K562 (cell line): ENCODE results near the gene AP5Z1. TPM values are rescaled to one million over a fixed set of nuclear protein-coding genes. Genes with fewer than 3 reads are reported as not detected.
A peak's percentile ranks its signal among the peaks of the same experiment; 100 is the strongest.

ENCODE experiments used
- ATAC-seq: fragments of 200-7000 bp; cut with Tn5 transposase; 3 replicates; pipeline ENCODE4 v1.9.1; 2020; ENCODE audit warnings: moderate library complexity
- Bru-seq: library from RNA; stranded (reverse); fragments of 400-500 nt; gene quantifications from one replicate; lab custom pipeline; 2021; lab: Mats Ljungman, UMichigan
- BruChase-seq, 2 experiments: library from RNA; stranded (reverse); fragments of 400-500 nt; gene quantifications; one replicate each; lab custom pipeline; 2021; lab: Mats Ljungman, UMichigan
- BruUV-seq: library from RNA; stranded (reverse); fragments of 400-500 nt; replicated peaks from 2 replicates; lab custom pipeline; 2021; lab: Mats Ljungman, UMichigan
- CTCF ChIA-PET: fragments of 300-600 bp; formaldehyde crosslinking; extraction: SDS; loops from one replicate; lab custom pipeline; 2021; ENCODE audit warnings: low intra/inter-chr PET ratio; lab: Yijun Ruan, JAX
- POLR2A ChIA-PET: fragments of 300-600, 350-650 bp; sonication (Branson Sonifier 250); formaldehyde crosslinking; extraction: SDS; loops from one replicate; lab custom pipeline; 2021; ENCODE audit warnings: antibody characterized with exemption, inconsistent platforms; lab: Yijun Ruan, JAX
- DNase-seq, 4 experiments: peaks; one replicate each; pipeline versions ENCODE4 v3.0.0 to v3.0.0-alpha.2; 2011 to 2018; ENCODE audit warnings: low spot score in 3 of 4, mixed read lengths in 3 of 4; ENCODE audit errors: extremely low read depth in 1 of 4
- FAIRE-seq: peaks from 2 replicates; lab custom pipeline; 2011; peaks lifted over from hg19 to GRCh38; lab: Jason Lieb, UNC
- H2AFZ ChIP-seq: 2 replicates; pipeline ENCODE4 v1.6.0; 2011; ENCODE audit warnings: low read depth, low read length, control low read depth, inconsistent platforms
- H3K27ac ChIP-seq: fragments of 200-600 bp; 3 replicates; pipeline ENCODE4 v1.8.0; 2011; ENCODE audit warnings: low read depth, mild to moderate bottlenecking, control low read depth, inconsistent platforms, low read length, moderate library complexity, mixed read lengths; ENCODE audit errors: extremely low read depth
- H3K27me3 ChIP-seq, 2 experiments: fragments of 300-600 bp in 1 of 2; 2 replicates in 1 of 2; 3 replicates in 1 of 2; pipeline versions ENCODE4 v1.6.0 to v1.8.0; 2011; ENCODE audit warnings: inconsistent platforms in 2 of 2, low read length in 2 of 2, mild to moderate bottlenecking in 1 of 2, mixed read lengths in 1 of 2, moderate library complexity in 1 of 2; ENCODE audit not compliant: control insufficient read depth in 2 of 2, insufficient read depth in 2 of 2
- H3K36me3 ChIP-seq: fragments of 300-600 bp; 3 replicates; pipeline ENCODE4 v1.8.0; 2011; ENCODE audit warnings: mild to moderate bottlenecking, low read length, inconsistent platforms; ENCODE audit not compliant: control insufficient read depth, insufficient read depth
- H3K4me1 ChIP-seq, 2 experiments: fragments of 200-600 bp in 1 of 2; replicated peaks in 1 of 2; 2 replicates in 1 of 2; 3 replicates in 1 of 2; pipeline versions ENCODE4 v1.5.1 to v1.8.0; 2011; ENCODE audit warnings: inconsistent platforms in 2 of 2, low read length in 2 of 2, mild to moderate bottlenecking in 1 of 2, mixed read lengths in 1 of 2, moderate library complexity in 1 of 2; ENCODE audit not compliant: control insufficient read depth in 2 of 2, insufficient read depth in 2 of 2
- H3K4me2 ChIP-seq: 2 replicates; pipeline ENCODE4 v1.6.1; 2011; ENCODE audit warnings: low read length, control low read depth, inconsistent platforms, mixed read lengths; ENCODE audit not compliant: insufficient read depth
- H3K4me3 ChIP-seq: fragments of 200-600 bp; sonication (generic), shearing (Covaris generic); 2 replicates; pipeline ENCODE4 v1.5.1; 2016; ENCODE audit warnings: control low read depth, inconsistent platforms
- H3K79me2 ChIP-seq: fragments of 200-600 bp; 3 replicates; pipeline ENCODE4 v1.8.0; 2011; ENCODE audit warnings: low read length, inconsistent platforms; ENCODE audit not compliant: control insufficient read depth, insufficient read depth
- H3K9ac ChIP-seq, 2 experiments: 2 replicates each; pipeline versions ENCODE4 v1.6.0 to v1.6.1; 2011; ENCODE audit warnings: low read depth in 2 of 2, low read length in 2 of 2, control low read depth in 1 of 2, inconsistent platforms in 1 of 2, mild to moderate bottlenecking in 1 of 2, mixed read lengths in 1 of 2; ENCODE audit not compliant: insufficient read depth in 1 of 2
- H3K9me1 ChIP-seq: one replicate; pipeline ENCODE4 v1.6.0; 2011; ENCODE audit warnings: inconsistent platforms, mild to moderate bottlenecking, low read length, moderate library complexity; ENCODE audit not compliant: control insufficient read depth, insufficient read depth
- H3K9me3 ChIP-seq: replicated peaks from 2 replicates; pipeline ENCODE4 v1.5.1; 2011; ENCODE audit warnings: low read depth, low read length, inconsistent platforms; ENCODE audit not compliant: control insufficient read depth, insufficient read depth
- H4K20me1 ChIP-seq: replicated peaks from 2 replicates; pipeline ENCODE4 v1.6.1; 2011; ENCODE audit warnings: low read length, inconsistent platforms, mixed read lengths; ENCODE audit not compliant: control insufficient read depth, insufficient read depth
- BHLHE40 ChIP-seq: IDR thresholded peaks from 2 replicates; pipeline ENCODE4 v1.6.1; 2011; ENCODE audit warnings: low read length, improper control_type of control experiment
- ELF2 ChIP-seq: fragments of 250-450 bp; sonication (Bioruptor Pico); IDR thresholded peaks from 2 replicates; pipeline ENCODE4 v1.5.0; 2021; ENCODE audit warnings: mild to moderate bottlenecking
- ETV1 ChIP-seq: fragments of 450-650 bp; conservative IDR thresholded peaks from 2 replicates; pipeline ENCODE4 v1.6.1; 2016; ENCODE audit warnings: missing genetic modification characterization, control low read depth, low read depth, missing compliant biosample characterization
- HNRNPL ChIP-seq: fragments of 200-400 bp; formaldehyde crosslinking; IDR thresholded peaks from 2 replicates; pipeline ENCODE4 v1.6.1; 2017; ENCODE audit warnings: low read depth, mild to moderate bottlenecking, low read length
- HOMEZ ChIP-seq: fragments of 250-450 bp; sonication (Bioruptor Pico); IDR thresholded peaks from 2 replicates; pipeline ENCODE4 v1.4.0; 2020; ENCODE audit warnings: mild to moderate bottlenecking, moderate library complexity
- PHB2 ChIP-seq: fragments of 450-650 bp; IDR thresholded peaks from 2 replicates; pipeline ENCODE4 v1.6.1; 2017; ENCODE audit warnings: low read depth
- RBBP5 ChIP-seq: fragments of 200-600 bp; sonication (generic); IDR thresholded peaks from 2 replicates; pipeline ENCODE4 v1.6.1; 2012; ENCODE audit warnings: borderline replicate concordance, mild to moderate bottlenecking, low read length, control low read depth, inconsistent platforms; ENCODE audit not compliant: insufficient read depth, poor library complexity, severe bottlenecking
- TFAP4 ChIP-seq: sonication (generic); formaldehyde crosslinking; IDR thresholded peaks from 2 replicates; pipeline ENCODE4 v1.8.0; 2022; ENCODE audit warnings: missing genetic modification reagents, mild to moderate bottlenecking, moderate library complexity, borderline replicate concordance
- ZBTB33 ChIP-seq: sonication (generic); formaldehyde crosslinking; IDR thresholded peaks from 2 replicates; pipeline ENCODE4 v1.8.1; 2023; ENCODE audit warnings: mild to moderate bottlenecking, missing genetic modification reagents
- ZKSCAN1 ChIP-seq: fragments of 150-350 bp; IDR thresholded peaks from 2 replicates; pipeline ENCODE4 v1.6.1; 2016; ENCODE audit warnings: low read depth, low read length
- ZNF143 ChIP-seq: sonication (generic); formaldehyde crosslinking; IDR thresholded peaks from 2 replicates; pipeline ENCODE4 v1.9.0; 2022; ENCODE audit warnings: mild to moderate bottlenecking, missing genetic modification reagents
- WGBS: fragments of 100-300 bp; shearing (Covaris generic); methylation state at CpG from one replicate; pipeline ENCODE4 v1.1.6; 2016; ENCODE audit warnings: low coverage, mixed read lengths; ENCODE audit not compliant: insufficient coverage; ENCODE audit errors: missing lambda C conversion rate; 5-methylcytosine and 5-hydroxymethylcytosine counted together
- in situ Hi-C: fragments of 300-500 bp; cut with MboI; formaldehyde crosslinking; loops from 4 replicates; pipeline ENCODE4 v1.15.0; 2018; ENCODE audit warnings: inconsistent platforms, mixed read lengths
- intact Hi-C: fragments of 100-400 bp; cut with micrococcal nuclease; formaldehyde crosslinking; loops from 2 replicates; pipeline ENCODE4 v1.14.2; 2022
- long read RNA-seq, 3 experiments: library from polyadenylated mRNA in 2 of 3; library from RNA in 1 of 3; unstranded in 2 of 3; stranded (forward) in 1 of 3; transcript quantifications; one replicate each; pipeline ENCODE4 v2.0.0, GENCODE V29; 2019 to 2022
- polyA minus RNA-seq, 3 experiments: library from RNA; depleted of rRNA, polyadenylated mRNA; stranded (reverse); fragments of >200 nt; gene quantifications; 2 replicates each; pipeline ENCODE4 v1.2.3, GENCODE V29; 2011
- polyA plus RNA-seq, 8 experiments: library from polyadenylated mRNA; depleted of rRNA in 4 of 8; stranded (reverse) in 5 of 8; unstranded in 3 of 8; fragments of >200 nt; fragmentation: Nextera tagmentation in 2 of 8; fragmentation: Illumina TruSeq in 1 of 8; extraction: Ambion mirVana in 2 of 8; extraction: Trizol in 1 of 8; gene quantifications; 2 replicates each; pipeline versions ENCODE4 v1.2.1 to v1.2.3, GENCODE V29; 2011 to 2014; ENCODE audit warnings: inconsistent platforms in 1 of 8, missing spikeins in 1 of 8
- total RNA-seq, 7 experiments: library from RNA; depleted of rRNA in 6 of 7; stranded (reverse); fragments of >200 nt in 6 of 7; fragmentation: Illumina TruSeq in 2 of 7; extraction: Trizol in 2 of 7; gene quantifications; 2 replicates each; pipeline versions ENCODE4 v1.2.1 to v1.2.3, GENCODE V29; 2011 to 2021; ENCODE audit warnings: low replicate concordance in 1 of 7

The AP5Z1 gene
- 41.6 and 134 TPM in 2 replicates for total RNA-seq (2011; cell fraction: chromatin; rRNA removed; ENCODE audit: low replicate concordance)
- 104 and 127 TPM in 2 replicates for total RNA-seq (2011; cell fraction: nucleolus; rRNA removed)
- 53.1 and 59.0 TPM in 2 replicates for total RNA-seq (2011; cell fraction: nucleoplasm; rRNA removed)
- total RNA-seq (2014; rRNA removed) (19.8 and 23.1 TPM in 2 replicates), total RNA-seq (2014; rRNA removed; fragmentation: Illumina TruSeq; extraction: Trizol) (2.7 and 3.3 TPM in 2 replicates), total RNA-seq (2015; rRNA removed; fragmentation: Illumina TruSeq; extraction: Trizol) (11.1 and 12.6 TPM in 2 replicates), total RNA-seq (2021) (25.6 and 31.1 TPM in 2 replicates), polyA plus RNA-seq (2011; rRNA removed) (6.4 and 13.9 TPM in 2 replicates), polyA plus RNA-seq (2014; fragmentation: Illumina TruSeq; extraction: Trizol) (4.1 and 9.6 TPM in 2 replicates), polyA plus RNA-seq (2014; fragmentation: Nextera tagmentation; extraction: Ambion mirVana) (under 1 TPM; 0.06 to 0.98 TPM), polyA plus RNA-seq (2014; rRNA removed) (22.1 and 26.3 TPM in 2 replicates), polyA minus RNA-seq (2011; rRNA and poly(A)+ RNA removed) (2.1 and 3.0 TPM in 2 replicates), Bru-seq, nascent RNA (percentile 59 among the genes with signal in this experiment), BruChase-seq, experiment 1, labeled RNA remaining after a 2-hour chase (percentile 61 among the genes with signal in this experiment), BruChase-seq, experiment 2, labeled RNA remaining after a 6-hour chase (percentile 67 among the genes with signal in this experiment)
- 8.3 and 24.8 TPM in 2 replicates for polyA plus RNA-seq (2011; cell fraction: cytosol; rRNA removed)
- 60.3 and 105 TPM in 2 replicates for polyA plus RNA-seq (2011; cell fraction: nucleus; rRNA removed)
- polyA plus RNA-seq (2012): 21.4 and 42.0 TPM in 2 replicates
- polyA minus RNA-seq (2011; cell fraction: cytosol; rRNA and poly(A)+ RNA removed): 8.8 and 9.3 TPM in 2 replicates
- polyA minus RNA-seq (2011; cell fraction: nucleus; rRNA and poly(A)+ RNA removed): 28.7 and 31.2 TPM in 2 replicates
- long read RNA-seq, experiment 1, transcript AP5Z1-201 (17 exons, 2,889 nt): major isoform, 34 of 110 reads
- long read RNA-seq, experiment 1, transcript AP5Z1-217 (6 exons, 1,499 nt): minor isoform, 8 of 110 reads
- long read RNA-seq, experiment 1, partial matches to known transcripts: 38 of 110 reads
- long read RNA-seq, experiment 1, other reads (novel, unspliced or antisense): 25 of 110 reads
- long read RNA-seq, experiment 2, transcript AP5Z1-201 (17 exons, 2,889 nt): major isoform, 9 of 19 reads
- long read RNA-seq, experiment 2, partial matches to known transcripts: 6 of 19 reads
- long read RNA-seq, experiment 2, other reads (novel, unspliced or antisense): 4 of 19 reads
- long read RNA-seq, experiment 3, transcript AP5Z1-201 (17 exons, 2,889 nt): major isoform, 7 of 12 reads
- long read RNA-seq, experiment 3, partial matches to known transcripts: 2 of 12 reads
- long read RNA-seq, experiment 3, other reads (novel, unspliced or antisense): 3 of 12 reads

- Histone ChIP-seq H3K9ac (peak within 1 kb of the TSS; percentile 95 to 96), H3K36me3 (peaks cover 18% of the 10 kb centered on the region; the same call in 2 of the 3 replicates), H3K27ac (peak within 1 kb of the TSS; percentile 91), H3K79me2 (peaks cover 23% of the 10 kb centered on the region), H4K20me1 (0 out of 2 replicates have a peak, but pooled peaks cover 3% of the 10 kb centered on the region), H3K9me1 (peaks cover 3% of the 10 kb centered on the region), H2AFZ (peak within 1 kb of the TSS; percentile 96), H3K27me3 (no peaks in the 10 kb centered on the region), H3K9me3 (no peaks in the 10 kb centered on the region), H3K4me2 (peak within 1 kb of the TSS; percentile 88), H3K4me1 (peaks cover 19 to 24% of the 10 kb centered on the region in 2 experiments), H3K4me3 (peak within 1 kb of the TSS; percentile 84)
- peak; percentile 97 to 99 (median 99) for DNase-seq
- BruUV-seq: no TSS peak
- POLR2A ChIA-PET: interaction anchor here (0.5 to 2.0 kb wide), 15 partner anchors 9 to 402 kb away, joined by 3 to 11 read pairs (median 4); no protein-coding TSS in a partner anchor
- intact Hi-C loops: no loop called here
- WGBS: under 1% methylated on average over 44 of the region's 55 CpGs
- FAIRE-seq: peak; percentile 84
- peak; percentile 97 for ATAC-seq
- CTCF ChIA-PET: no interaction called here
- in situ Hi-C loops: no loop called here
- TF ChIP-seq HNRNPL (no peak), ETV1 (tag) (peak; percentile 88), RBBP5 (peak; percentile 88), TFAP4 (peak; percentile 71; the same call in 1 of the 2 replicates), ZKSCAN1 (peak; percentile 8; the same call in 1 of the 2 replicates), ZNF143 (CRISPR knock-in tag) (no peak), ELF2 (CRISPR knock-in tag) (peak; percentile 99), HOMEZ (no peak), PHB2 (no peak), BHLHE40 (peak; percentile 100), ZBTB33 (peak; percentile 58; the same call in 1 of the 2 replicates)
These were observed at the start of gene AP5Z1 for GRCh38 chr7:4775250-4775847. TSS of gene AP5Z1 (plus strand) at chr7:4775623. CDS start at chr7:4775716, 93 bp downstream.
